ENCODE data around the gene CFAP100.
A peak's percentile ranks its signal among the peaks of the same experiment; 100 is the strongest.

CFAP100 gene

DNA sequence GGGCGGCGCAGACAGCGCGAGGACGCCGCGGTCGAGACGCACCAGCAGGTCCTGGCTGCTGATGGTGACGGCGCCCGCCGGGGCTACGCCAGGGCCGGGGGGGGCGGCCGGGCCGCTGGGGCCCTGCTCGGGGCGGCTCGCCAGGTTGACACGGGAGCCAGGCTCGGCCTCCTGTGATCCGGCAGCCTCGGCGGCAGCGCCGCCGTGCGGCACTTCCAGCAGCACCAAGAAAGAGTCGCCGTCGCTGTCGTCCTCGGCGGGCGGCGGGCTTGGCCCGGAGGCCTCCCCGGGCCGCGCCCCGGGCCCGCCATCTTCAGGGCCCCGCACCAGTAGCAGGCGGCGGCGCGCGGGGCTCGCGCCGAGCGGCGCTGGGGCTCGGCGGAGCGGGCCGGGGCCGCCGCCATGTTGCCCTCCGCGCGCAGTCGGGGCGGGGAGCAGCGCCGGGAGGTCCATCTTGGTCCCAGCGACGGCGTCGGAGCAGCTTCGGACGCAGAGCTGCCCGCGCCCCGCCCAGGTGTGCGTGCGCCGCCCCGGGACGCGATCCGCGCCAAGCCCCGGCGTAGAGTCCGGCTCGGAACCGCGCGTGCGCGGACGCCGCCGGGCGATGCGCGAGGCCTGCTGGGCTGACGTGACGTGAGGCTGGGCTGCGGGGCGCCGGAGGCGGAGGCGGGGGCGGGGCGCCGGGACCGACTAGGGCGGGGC, 80.9 kb downstream of the CFAP100 start, which contains the start of gene ZXDC:
ZXDC (minus strand) TSS at position 479 of the 702 bp plus-strand sequence; CDS start at position 453, 26 bp downstream.
- peak; percentile 73 to 89 (median 87) for DNase-seq (ENCODE audit: low read depth in 2 of 3, low spot score in 1 of 3)

DNA sequence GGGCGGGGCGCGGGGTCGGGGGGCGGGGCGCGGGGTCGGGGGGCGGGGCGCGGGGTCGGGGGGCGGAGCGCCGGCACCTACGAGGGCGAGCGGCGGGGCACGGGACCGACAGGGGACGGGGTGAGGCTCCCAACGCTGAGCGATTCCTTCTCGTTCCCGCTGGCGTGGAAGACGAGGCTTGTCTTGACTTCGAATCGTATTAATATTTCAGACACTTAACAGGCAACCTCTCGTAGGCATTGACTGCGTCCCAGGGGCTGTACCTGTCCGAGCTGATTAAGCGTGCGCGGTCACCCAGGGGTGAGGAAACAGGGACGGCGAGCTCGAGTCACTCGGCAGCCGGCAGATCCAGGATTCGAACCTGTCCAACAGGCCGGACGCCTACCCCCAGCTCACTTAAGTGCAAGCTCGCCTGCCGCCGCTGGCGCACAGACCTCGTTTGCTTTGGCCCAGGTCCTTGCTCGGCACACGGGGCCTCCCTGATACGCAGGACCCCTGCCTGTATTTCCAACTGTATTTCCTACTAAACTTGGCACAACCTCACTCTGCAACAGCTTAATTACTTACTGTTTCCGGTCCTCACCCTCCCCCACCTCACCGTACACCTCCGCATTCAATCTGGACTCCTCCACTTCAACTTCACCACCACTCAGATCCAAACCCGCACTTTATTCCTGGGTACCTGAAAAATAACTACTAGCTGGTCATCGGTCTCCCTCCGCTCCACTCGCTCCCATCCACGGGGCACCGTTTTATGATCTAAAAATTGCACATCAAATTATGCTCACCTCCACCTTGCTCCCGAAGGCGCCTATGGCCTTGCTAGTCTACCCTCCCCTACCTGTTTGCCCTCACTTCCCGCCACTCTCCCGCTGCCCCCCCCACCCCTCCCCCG, 81.7 kb downstream of the CFAP100 start:
- peak in 1 of 3 donors; percentile 45 for DNase-seq (ENCODE audit: low read depth in 2 of 3, low spot score in 1 of 3)

DNA sequence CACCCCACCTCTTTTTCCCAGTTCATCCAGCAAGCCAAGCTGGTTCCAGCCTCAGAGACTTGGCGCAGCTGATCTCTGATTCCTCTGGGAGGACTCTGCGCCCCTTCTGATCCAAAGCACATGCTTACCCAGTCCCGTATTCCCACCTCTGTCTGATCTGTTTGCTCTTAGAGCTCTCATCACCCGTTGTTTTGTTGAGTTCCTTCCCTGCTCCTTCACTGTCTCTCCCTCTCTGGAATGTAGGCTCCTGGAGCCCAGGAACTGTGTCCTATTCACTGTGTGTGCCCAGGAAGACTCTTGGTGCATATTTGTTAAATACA, 82.3 kb downstream of the CFAP100 start:
- DNase-seq (ENCODE audit: low read depth in 2 of 3, low spot score in 1 of 3), result no peak

DNA sequence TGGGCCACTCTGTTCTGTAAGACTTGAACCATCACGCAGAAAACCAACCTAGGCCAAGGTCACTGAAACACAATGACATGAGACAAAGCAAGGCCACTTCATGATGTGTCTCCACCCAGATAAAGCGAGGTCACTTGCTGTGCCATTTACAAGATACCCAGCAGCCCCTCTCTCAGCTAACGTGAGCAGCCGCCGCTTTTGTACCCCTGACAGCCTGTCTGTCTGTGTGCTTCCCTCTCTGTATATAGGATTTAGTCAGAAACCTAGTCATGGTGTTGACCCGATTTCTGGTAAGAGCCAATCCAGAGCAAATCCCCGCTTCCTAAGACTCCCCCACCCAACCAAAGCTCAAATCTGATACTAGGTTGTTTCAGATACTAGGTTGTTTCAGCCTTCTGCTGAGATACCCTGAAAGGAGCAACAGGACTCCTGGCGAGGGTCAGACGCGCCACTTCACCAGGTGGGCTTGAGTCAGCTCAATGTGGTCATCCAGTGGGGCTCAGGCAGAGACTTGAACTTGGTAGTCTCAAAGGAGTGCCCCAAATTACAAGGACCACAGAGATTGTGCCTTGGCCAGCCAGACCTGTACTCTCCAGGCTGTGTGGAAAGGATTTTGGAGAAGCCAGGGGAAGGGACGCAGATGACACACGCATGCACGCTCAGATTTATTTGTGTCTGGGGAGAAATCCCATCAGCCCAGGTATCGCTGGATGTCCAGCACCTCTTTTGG, 84.0 kb downstream of the CFAP100 start:
- DNase-seq (ENCODE audit: low read depth in 2 of 3, low spot score in 1 of 3), result no peak

DNA sequence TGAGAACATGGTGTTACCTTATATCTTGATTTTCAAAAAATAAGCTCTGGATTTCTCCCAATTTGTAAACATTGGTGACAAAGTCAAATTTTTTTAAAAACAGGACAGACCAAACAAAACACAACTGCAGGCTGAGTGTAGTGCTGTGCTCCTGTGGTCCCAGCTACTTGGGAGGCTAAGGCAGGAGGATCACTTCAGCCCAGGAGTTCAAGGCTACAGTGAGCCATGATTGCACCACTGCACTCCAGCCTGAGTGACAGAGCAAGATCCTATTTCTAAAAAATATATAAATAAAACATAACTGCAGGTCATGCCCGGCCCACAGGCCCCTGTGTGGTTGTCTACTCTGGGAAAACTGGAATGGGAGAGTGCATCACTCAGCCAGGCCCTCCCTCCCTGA, 84.9 kb downstream of the CFAP100 start:
- no peak for DNase-seq (ENCODE audit: low read depth in 2 of 3, low spot score in 1 of 3)

DNA sequence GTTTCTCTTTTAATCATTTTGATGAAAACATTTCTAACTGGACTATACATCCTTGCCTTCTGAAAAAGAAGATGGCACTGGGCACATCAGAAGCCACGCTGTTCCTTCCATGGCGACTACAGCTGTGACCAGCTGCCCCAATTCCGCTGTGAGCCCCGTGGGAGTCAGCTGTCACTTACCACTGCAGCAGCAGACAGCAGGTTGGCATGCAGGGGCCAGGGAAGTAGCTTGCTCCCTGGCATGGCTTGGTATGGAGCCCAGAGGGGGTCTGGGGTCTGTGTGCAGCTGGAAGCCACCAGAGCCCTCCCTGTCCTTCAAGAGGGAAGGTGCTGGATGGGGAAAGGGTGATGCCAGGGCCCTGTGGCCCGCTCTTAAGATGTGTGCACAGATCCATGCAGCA, 85.5 kb downstream of the CFAP100 start:
- no peak for DNase-seq (ENCODE audit: low read depth in 2 of 3, low spot score in 1 of 3)

DNA sequence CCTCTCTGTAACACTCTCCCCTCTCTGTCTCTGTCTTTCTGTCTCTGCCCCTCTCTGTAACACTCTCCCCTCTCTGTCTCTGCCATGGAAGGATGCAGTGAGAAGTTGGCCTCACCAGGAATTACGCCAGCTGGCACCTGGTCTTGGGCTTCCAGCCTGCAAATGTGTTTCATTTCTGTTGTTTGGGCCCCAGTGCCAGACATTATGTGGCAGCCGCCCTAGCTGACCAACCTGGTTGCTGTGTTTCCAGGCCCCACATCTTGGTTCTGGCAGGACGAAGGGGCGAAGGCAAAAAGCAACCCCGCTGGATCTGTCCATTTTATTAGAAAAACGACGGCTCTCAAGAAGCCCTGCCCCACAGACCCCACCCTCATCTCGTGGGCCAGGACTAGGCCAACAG, 86.2 kb downstream of the CFAP100 start:
- DNase-seq (ENCODE audit: low read depth in 2 of 3, low spot score in 1 of 3), result no peak

DNA sequence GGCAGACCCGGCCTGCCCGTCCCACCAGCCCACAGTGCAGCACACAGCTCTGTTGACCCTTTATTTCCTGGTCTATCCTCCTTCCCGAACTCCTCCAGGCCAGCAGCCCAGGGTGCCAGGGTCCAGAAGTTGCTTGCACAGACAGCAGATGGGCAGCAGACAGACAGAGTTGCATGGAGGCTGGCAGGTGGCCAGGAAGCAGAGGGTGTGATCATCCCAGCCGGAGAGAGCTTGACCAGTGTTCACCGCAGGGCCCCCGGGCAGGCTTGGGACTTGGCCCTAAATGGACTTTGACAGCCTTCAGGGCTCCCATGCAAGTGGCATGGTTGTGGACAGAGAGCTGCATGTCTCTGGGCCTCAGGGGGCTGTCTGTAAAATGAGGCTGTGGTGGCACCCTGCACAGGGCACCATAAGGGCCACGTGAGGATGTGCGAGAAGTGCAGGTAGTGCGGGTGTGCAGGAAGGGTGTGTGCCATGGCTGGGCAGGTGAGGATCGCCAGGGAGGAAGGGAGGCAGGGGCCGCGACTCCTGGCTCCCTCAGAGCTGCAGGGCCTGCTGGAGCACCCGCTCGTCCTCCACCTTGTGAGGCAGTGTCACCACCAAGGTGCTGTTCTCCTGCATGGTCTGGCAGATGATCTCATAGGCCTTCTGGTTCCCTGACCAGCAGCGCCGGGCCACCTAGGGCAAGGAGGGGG, 87.2 kb downstream of the CFAP100 start:
- no peak for DNase-seq (ENCODE audit: low read depth in 2 of 3, low spot score in 1 of 3)

DNA sequence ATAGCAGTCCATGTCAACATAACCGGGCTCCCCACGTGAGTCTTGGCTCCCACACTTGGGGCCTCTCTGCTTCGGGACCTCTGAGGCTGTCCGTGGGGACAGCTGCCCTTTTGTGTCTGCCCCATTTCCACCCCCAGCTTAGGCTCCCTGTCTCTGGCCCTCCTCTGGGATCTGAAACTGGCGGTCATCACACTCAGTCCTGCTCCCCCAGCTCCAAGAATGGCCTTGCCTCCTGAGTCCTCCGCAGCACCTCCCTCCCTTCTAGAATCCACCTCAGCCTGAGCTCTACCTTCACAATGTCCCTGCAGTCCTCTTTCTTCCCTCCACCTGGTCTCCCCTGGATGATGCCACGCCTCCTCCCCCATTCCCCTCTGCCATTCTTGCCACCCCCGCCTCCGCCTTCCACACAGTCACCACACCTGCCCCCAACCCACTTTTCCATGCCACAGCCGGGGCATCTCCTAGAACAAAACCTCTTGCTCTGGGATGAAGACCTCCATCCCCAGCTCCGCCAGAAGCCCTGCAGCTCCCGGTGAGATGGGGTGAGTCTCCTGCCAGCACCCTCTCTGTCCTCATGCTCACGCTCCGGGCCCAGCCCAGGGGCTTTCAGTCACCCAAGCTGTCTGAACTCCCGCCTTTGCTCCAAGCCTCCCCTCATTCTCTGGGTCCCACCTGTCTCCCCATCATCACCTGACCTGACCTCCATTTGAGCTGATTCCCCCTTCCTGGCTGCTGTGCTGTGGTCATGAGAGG, 88.0 kb downstream of the CFAP100 start:
- no peak for DNase-seq (ENCODE audit: low read depth in 2 of 3, low spot score in 1 of 3)

DNA sequence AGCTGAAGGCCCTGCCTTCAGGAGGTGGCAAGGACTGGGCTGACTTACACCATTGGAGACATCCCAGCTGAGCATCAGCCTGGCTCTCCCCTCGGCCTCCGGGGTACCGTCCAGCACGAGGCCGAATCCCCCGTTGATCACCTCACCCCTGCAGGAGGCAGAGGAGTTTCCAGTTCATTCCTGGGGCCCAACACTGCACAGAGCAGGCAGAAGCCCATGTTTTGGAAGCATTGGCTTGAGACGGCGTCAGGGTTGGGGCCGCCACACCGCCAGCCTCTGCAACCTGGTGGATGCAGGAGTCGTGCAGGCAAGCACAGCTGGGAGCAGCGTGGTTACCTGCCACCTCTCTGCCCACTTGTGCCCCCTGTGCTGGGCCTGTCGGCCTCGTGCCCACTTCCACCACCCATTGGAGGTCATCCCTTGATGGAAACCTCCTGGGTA, 88.6 kb downstream of the CFAP100 start:
- no peak for DNase-seq (ENCODE audit: low read depth in 2 of 3, low spot score in 1 of 3)

DNA sequence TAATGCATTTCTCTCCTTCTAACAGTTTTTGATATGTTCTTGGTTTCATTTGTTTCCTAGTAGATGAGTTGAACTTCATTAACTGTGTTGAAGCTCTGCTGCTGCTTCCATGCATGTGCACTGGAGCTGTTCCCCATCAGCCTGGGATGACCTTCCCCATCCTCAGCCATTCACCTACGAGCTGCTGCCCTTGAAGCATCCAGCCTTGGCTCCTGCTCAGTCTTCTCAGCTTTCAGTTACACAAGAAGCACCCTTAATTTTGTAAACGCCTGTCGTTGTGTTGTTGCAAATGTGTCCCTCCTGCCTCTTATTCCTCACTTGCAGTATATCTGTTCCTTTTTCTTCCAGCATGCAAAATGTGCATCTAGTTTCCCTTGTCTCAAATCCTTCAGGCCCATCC, 89.4 kb downstream of the CFAP100 start:
- DNase-seq (ENCODE audit: low read depth in 2 of 3, low spot score in 1 of 3), result no peak

DNA sequence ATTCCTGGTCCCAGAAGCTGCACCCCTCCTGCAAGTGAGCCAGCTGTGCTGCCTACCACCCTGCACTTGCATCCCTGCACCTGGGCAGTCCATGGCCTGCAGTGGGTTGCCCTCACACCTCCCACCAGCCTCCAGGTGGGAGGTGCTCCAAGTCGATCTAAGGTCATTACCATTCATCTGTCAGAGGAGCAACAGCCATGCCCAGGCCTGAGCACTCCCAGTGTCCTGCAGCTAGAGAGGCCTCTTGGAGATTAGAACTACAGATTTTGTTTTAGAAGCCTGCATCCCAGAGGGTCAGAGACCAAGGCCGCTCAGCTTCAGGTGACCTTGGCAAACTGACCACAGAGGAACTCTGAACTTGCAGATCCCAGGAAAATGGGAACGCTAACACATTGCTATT, 90.0 kb downstream of the CFAP100 start:
- DNase-seq (ENCODE audit: low read depth in 2 of 3, low spot score in 1 of 3), result no peak

DNA sequence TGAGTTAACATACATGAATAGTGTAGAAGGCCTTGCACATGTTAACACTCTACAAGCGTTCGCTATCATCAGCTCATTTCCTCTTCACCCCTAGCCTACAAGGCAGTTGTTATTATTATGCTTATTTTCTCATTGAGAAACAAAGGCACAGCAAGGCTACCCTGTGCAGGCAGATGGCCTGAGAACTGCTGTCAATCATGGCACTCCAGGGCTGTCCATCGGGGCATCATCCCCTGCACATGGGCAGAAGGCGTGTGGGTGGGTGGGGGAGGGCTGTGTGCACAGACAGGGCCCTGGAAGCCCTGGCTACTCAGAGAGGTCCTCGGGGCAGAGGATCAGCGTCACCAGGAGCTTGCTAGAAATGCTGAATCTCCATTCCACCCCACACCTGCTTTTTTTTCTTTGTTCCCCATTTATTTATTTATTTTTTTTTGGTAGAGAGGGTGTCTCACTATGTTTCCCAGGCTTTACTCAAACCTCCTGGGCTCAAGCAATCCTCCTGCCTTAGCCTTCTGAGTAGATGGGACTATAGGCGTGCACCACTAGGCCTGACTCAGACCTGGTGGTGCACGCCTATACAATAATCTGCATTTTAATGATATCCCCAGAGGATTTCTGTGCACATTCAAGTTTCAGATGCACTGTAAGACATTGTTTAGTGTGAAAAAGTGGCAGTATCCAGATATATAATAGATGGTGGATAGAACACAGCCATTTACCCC, 90.6 kb downstream of the CFAP100 start:
- DNase-seq (ENCODE audit: low read depth in 2 of 3, low spot score in 1 of 3), result no peak

DNA sequence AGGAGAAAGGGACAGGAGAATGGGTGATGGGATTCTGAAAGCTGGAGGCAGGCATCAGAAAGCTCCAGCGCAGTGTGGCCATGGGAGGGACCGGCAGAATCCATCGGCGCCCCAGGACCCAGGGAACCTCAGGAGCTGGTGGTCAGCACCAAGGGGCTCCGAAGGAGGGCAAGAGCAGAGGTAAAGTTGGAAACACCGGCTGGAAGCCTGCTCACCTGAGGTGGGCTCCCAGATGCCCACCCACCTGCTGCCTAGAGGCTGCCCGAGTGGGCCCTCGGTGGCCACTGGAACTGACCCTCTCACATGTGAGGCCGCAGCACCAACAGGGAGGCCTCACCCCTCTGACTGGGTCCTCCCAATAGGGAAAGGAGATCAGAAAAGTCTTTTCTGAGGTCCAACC, 91.2 kb downstream of the CFAP100 start:
- no peak for DNase-seq (ENCODE audit: low read depth in 2 of 3, low spot score in 1 of 3)
